Right ventricle myocardium inferior (tissue), 1 donor: ENCODE measurements around the gene TWIST2. TPM values are rescaled to one million over a fixed set of nuclear protein-coding genes. Genes with fewer than 3 reads are reported as not detected.

Source experiments
- ATAC-seq: fragments of 200-7000 bp; cut with Tn5 transposase; one replicate; pipeline ENCODE4 v1.9.1; 2020; ENCODE audit warnings: mild to moderate bottlenecking, moderate library complexity
- DNase-seq: peaks from one replicate; pipeline ENCODE4 v3.0.0; 2021; ENCODE audit errors: missing footprints
- intact Hi-C: fragments of 100-400 bp; cut with DNase I; formaldehyde crosslinking; loops from one replicate; pipeline ENCODE4 v1.11.0; 2022
- total RNA-seq: library from RNA; stranded (reverse); fragmentation: NEBNext Ultra II Directional; extraction: Animal tissue kit (Norgen Biotek cat#: 25700); gene quantifications from one replicate; pipeline ENCODE4 v1.2.1, GENCODE V29; 2021
- donor health status: DM: no; HTN: yes; CAD: no; lungs with severe emphysema.

TWIST2 gene
- total RNA-seq, 1 donor from 2014 or later: 2.6 TPM

GRCh38 chr2:238831177-238831576, 16.7 kb upstream of the TWIST2 start:
- ATAC-seq: no peak
- intact Hi-C loops: no loop called here

GRCh38 chr2:238834982-238835381, 12.9 kb upstream of the TWIST2 start:
- ATAC-seq (no peak), DNase-seq (no peak)
- intact Hi-C loops: no loop called here

More at GRCh38 chr2:238831177-238831576, 16.7 kb upstream of the TWIST2 start:
- DNase-seq: no peak

DNA sequence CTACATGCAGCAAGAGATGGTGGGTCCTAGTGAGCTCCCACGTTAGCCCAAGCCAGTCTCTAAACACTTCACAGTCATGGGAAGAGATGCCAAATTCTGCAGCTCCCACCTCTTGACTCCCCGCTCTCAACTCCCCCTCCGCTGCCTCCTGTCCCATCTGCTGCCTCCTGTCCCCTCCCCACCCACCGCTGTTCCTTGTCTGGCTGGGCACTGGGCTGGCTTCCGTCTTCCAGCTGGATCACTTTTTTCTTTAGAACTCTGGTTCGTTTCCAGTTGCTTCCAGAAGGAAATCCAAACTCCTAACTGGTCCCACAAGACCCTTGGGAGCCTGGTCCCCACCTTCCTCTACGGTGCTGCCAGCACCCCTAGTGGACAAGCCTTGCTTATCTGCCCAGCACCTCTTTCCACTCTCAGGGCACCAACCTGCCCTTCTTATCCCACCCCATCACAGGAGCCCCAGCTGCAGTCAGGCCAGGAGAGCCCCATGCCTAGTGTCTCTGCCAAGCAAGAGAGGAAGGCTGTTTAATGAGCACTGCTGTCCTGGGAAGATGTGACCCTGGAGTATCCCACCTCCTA, 12.1 kb upstream of the TWIST2 start:
- DNase-seq (no peak), ATAC-seq (no peak)
- intact Hi-C loops: no loop called here

DNA sequence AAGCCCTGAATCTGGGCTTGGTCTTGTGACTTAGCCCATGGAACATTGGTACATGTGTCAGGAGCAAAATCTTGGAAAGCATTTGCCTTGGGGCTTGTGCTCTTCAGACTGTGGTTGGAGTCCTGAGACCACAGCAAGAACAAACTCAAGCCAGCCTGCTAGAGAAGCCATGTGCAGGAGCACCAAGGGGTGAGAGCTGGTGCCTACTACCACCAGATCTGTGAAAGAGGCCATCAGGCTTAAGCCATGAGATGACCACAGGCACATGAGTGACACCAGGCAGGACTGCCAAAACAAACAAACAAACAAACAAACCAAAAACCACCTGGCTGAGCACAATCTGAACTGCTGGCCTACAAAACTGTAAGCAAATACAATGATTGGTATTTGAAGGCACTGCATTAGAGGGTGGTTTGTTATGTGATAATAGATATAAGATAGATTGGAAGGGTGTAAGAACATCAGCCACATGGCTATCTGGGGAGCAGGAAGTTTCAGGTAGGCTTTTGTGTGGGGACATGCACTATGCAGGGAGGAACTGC, 9.0 kb upstream of the TWIST2 start:
- no peak for DNase-seq
- ATAC-seq: no peak
- intact Hi-C loops: no loop called here

DNA sequence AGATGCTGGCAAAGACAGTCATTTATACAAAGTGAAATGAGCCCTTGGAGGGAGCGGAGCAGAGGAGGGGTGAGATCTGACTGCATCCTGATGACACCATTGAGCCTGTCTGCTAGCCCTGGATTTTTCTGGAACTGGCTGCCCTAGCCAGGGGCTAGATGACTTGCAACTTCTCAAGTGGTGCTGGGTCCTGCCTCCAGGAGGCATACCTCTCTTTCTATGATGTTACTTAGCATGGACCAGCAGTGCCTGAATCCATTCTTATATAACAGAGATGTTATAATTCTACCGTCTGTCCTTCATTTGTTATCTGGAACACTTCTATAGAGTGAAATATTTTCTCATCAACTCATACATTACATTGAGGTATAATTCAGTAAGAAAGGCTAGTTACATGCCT, 8.5 kb upstream of the TWIST2 start:
- intact Hi-C loops: no loop called here
- ATAC-seq (no peak), DNase-seq (no peak)

GRCh38 chr2:238841542-238842164, 6.2 kb upstream of the TWIST2 start:
- ATAC-seq (no peak), DNase-seq (no peak)
- intact Hi-C loops: no loop called here

DNA sequence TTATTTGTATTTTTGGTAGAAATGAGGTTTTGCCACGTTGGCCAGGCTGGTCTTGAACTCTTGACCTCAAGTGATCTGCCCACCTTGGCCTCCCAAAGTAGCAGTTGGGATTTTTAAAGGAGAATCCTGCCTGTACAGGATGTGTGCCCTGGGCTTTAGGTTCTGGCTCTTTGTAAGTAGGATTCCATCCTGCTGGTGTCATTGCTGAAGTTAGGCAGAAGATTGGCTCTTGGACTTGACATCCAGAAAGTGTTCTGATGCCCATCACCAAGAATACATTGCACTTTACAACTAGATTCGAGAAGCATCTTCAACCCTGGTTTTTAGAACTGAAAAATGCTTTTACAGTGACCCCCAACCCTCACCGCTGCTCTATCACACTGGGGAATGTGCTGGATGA, 4.4 kb upstream of the TWIST2 start:
- intact Hi-C loops: no loop called here
- ATAC-seq: no peak
- no peak for DNase-seq

DNA sequence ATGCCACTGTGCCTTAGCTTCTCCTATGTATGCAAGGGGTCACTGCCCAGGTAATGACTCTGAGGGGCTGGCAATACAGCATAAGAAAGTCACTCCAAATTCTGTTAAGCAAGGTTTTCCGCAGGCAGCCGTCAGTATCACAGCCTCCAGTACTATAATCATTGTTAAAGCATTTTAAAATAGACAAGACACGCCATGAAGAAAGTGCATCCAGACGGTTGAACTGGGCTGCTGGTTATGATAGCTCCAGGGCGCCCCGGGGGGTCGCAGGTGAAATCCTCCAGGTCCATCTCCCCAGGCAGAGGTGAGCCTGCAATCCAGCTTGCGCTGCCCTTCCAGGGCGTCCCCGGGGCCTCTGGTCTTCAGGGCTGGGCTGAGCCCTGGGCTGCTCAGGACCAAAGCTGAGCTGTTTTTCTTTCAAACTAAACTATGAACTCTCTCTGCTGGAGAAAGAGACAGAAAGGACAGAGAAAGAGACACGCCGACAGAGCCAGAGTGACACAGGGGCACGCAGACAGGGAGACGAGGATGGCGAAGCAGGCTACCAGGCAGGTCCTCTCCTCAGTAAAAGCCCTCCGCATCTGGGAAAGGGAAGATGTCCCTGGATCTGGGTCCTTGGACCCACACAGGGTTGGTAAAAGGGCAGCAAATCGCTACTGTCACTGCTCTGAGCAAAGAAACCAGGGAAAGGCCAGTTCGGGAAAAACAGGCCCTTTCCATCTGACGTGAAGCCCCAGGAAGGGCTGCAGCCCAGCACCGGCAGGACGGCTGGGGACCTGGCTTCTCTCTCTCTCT, 2.1 kb upstream of the TWIST2 start:
- intact Hi-C loops: loop anchor here (5.0 kb wide), 1 partner anchor 102 kb away; no protein-coding TSS in a partner anchor
- DNase-seq: no peak

DNA sequence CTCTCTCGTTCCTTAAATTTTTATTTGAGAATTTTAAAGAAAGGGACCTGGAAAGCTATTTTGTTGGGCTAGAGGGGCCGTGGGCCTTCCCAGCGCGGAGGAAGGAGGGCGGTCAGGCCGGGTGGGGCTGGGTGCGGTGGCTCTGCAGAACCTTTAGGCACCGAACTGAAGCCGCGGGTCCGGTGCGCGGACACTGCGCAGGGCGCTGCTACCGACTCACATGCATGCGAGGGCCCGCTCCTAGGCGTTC, 1.6 kb upstream of the TWIST2 start:
- intact Hi-C loops: loop anchor here (5.0 kb wide), 1 partner anchor 101 kb away; no protein-coding TSS in a partner anchor
- ATAC-seq: peak; percentile 38
- DNase-seq: no peak

More for the DNA sequence above, 2.1 kb upstream of the TWIST2 start:
- ATAC-seq: no peak

DNA sequence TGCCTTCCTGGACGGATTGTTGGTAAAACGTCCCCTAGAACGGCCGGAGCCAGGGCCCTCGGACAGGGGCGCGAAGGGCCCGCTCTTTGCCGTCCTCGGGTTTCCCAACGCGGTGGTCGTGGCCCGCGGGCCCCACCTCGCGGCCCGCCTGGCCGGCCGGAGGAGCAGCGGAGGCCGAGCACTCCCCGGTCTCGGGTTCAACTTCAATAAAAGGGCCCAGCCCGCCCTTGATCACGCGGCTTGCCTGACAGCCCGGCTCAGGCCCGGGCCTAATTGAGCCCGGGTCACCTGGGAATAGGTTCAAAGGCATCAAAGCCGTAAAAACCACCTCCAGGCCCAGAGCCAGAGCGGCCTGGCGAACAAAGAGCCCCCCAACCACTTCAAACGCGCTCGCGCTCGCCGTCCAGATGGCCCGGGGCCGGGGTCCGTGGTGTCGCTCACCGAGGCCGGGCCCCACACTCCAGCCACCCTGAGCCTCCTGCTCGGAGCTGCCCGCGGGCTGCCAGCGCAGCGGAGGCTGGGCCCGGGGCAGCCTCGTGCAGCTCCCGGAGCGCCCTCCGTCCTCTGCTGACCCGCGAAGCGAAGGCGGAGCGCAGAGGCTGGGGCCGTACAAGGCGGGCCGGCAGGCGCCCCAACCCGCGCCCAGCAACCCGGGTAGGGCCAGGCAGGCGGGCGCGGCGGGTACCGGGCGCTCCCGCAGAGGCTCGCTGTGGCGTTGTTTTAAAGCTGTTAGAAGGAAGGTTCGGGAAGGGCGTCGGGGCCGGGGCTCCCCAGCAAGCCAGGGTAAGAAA, 1.1 kb upstream of the TWIST2 start:
- intact Hi-C loops: loop anchor here (5.0 kb wide), 1 partner anchor 100 kb away; no protein-coding TSS in a partner anchor
- DNase-seq (no peak), ATAC-seq (peak; percentile 75)

GRCh38 chr2:238847419-238847801, 475 bp upstream of the TWIST2 start:
- no peak for DNase-seq
- peak; percentile 6 for ATAC-seq
- intact Hi-C loops: loop anchor here (5.0 kb wide), 1 partner anchor 100 kb away; no protein-coding TSS in a partner anchor

GRCh38 chr2:238848691-238848975, 748 bp downstream of the TWIST2 start:
- DNase-seq: no peak
- intact Hi-C loops: loop anchor here (5.0 kb wide), 1 partner anchor 99 kb away; no protein-coding TSS in a partner anchor
- ATAC-seq: no peak

DNA sequence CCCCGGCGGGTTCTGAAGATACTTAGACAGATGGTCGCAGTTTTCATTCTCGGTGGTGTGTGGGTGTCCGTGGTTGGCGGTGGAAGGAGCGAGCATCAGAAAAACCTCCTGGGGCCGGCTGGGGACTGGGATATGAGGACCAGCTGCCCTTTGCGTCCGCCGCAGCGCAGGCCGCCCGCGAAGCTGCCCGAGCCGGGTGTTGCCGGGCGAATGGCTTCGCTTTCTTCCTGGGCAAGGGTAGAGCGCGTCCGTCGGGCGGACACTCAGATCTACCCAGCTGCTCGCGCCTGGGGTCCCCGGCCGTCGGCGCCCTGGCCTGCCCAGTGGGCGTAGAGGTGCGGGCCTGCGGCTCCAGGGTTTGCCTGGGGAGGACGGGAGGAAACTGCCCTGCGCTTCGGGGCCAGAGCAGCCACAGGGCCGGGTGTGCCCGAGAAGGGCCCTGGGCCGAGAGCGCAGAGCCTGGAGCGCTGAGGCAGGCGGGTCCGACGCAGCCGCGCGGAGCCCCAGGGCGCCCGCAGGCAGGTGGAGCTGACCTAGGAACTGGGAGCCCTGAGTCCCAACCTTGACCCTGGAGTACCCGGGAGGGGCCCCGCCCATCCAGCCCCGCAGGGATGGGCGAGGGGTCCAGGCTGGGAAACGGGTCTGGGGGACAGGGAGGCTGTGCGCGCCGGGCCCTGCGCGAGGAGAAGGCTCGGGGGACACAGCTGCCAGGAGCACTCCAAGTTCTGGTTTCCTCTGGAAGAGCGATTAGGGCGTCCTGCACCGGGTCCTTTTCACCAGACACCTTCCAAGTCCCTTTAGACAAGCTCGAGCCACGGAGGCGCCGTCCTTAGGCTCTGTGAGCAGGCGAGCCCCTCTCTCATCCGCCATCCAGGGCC, 1.3 kb downstream of the TWIST2 start:
- DNase-seq (peak; percentile 64), ATAC-seq (no peak)
- intact Hi-C loops: loop anchor here (5.0 kb wide), 1 partner anchor 98 kb away; no protein-coding TSS in a partner anchor

- ATAC-seq: no peak
- intact Hi-C loops: no loop called here
- DNase-seq: no peak
Measured at GRCh38 chr2:238850091-238850490, 2.2 kb downstream of the TWIST2 start.

GRCh38 chr2:238851026-238851425, 3.1 kb downstream of the TWIST2 start:
- intact Hi-C loops: no loop called here

DNA sequence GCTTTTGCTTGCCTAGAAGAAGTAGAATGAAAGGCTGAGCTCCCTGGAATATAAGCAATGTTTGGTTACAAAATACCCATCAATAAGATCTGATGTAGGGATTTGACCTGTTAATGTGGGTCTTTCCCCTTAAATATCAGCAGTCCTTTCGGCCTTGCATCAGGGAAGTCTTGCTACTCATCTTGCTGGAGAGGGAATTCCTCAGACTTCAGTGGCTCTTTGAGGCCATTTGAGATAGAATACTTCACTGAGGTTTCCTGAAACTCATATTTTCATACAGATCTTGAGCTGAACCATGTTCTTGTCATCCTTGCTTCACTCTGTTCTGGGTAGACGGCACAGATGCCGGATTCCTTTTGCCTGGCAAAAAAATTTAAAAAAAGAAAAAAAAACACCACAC, 3.9 kb downstream of the TWIST2 start:
- ATAC-seq: no peak
- no peak for DNase-seq
- intact Hi-C loops: no loop called here

More at GRCh38 chr2:238851026-238851425, 3.1 kb downstream of the TWIST2 start:
- DNase-seq (no peak), ATAC-seq (no peak)

- intact Hi-C loops: no loop called here
- DNase-seq (no peak), ATAC-seq (no peak)
Measured at GRCh38 chr2:238852206-238852869, 4.5 kb downstream of the TWIST2 start.

GRCh38 chr2:238853218-238853617, 5.3 kb downstream of the TWIST2 start:
- ATAC-seq (no peak), DNase-seq (no peak)
- intact Hi-C loops: no loop called here
